Renal cortex interstitium (tissue), 11 donors: ENCODE measurements around the gene HOXA13. TPM values are rescaled to one million over a fixed set of nuclear protein-coding genes. Genes with fewer than 3 reads are reported as not detected.

ENCODE experiments used
- DNase-seq, 11 donors: peaks; one replicate each; pipeline ENCODE4 v3.0.0-alpha.2; 2013; ENCODE audit warnings: low read depth in 9 of 11, low spot score in 4 of 11; ENCODE audit errors: extremely low read depth in 1 of 11
- polyA plus RNA-seq, 3 donors: library from polyadenylated mRNA; unstranded; fragments of 120-200 nt; gene quantifications; one replicate each; pipeline ENCODE4 v1.2.1, GENCODE V29; 2013; ENCODE audit not compliant: insufficient read length in 3 of 3

The HOXA13 gene
- polyA plus RNA-seq, 3 donors, result 0.01 TPM; not detected in 2

GRCh38 chr7:27211084-27211446 lies 11.2 kb upstream of the HOXA13 start:
- DNase-seq, result no peak

DNA sequence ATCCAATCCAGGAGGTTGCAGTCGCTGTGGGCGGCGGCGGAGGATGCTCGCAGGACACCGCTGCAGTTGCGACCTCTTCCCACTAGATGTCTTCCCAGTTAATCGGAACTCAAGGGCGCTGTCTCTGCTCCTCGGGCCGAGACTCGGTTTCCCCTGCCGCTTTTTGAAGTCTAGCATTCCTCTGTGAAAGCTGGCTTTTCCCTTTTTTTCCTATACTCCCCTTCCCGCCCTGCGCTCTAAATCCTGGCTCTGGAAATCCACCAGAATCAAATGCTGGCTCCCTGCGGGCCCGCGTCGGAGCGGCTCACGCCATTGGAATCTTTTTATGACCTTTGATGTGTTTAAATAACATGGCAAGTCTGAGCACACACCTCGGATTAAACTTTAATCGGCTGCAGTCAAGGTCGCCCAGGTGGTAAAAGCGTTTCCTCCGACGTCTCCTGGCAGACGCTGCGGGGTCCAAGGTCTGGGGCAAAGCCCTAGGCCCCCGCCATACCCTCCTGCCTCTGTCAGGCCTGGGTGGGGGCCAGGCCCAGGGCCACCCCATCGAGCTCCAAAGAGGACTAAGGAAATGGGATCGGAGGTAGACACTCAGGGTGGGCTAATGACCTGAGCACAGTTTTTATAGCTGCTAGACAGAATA lies 10.7 kb upstream of the HOXA13 start:
- DNase-seq, result no peak

- DNase-seq, result no peak
Measured at GRCh38 chr7:27209933-27210440, 10.1 kb upstream of the HOXA13 start.

DNA sequence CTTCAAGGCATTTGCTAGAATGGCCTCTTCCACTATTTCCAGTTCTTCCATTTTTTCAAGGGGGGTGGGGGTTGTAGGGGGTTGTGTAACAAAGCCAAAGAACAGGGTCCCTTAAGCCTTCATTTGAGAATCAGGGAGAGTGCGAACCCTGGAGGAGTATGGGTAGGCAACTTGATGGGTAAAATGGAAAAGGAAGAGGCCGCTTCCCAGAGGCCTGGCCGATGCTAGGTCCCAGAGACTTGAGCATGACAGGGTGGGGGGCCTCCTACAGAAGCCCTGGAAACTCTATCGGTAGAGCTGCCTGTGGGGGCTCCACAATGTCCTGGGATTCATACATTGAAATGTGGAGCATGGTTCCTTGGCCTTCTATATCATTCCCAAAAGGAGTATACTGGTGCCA lies 9.1 kb upstream of the HOXA13 start:
- no peak for DNase-seq

DNA sequence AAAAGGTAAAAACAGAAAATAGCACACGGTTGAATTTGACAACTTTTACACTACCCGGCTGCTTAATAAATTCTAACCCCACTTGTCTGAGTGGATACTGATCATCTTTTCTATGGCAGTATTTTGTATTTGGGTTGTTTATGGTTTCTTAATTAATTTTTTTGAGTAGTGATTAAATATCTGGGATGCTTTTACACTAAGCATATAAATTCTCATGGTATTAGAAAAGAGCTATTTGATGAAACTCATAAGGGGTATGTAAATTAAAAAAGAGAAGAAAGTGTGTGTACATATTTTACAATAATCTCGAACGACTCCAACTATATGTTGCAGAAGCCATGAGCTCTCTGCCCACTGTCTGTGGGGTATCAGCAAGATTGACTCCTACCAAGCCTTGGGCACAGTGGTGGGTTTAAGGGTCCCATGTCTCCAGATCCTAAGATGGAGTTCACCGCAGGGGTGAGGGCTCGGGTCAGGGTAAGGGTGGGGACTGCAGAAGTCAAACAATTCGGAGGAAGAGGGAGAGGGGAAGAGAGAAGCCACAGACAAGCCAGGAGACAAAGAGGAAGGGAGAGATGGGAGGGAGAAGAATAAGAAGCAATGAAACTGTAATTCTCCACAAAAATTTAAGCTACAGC lies 7.6 kb upstream of the HOXA13 start:
- no peak for DNase-seq

GRCh38 chr7:27205325-27206280 lies 5.7 kb upstream of the HOXA13 start:
- no peak for DNase-seq

DNA sequence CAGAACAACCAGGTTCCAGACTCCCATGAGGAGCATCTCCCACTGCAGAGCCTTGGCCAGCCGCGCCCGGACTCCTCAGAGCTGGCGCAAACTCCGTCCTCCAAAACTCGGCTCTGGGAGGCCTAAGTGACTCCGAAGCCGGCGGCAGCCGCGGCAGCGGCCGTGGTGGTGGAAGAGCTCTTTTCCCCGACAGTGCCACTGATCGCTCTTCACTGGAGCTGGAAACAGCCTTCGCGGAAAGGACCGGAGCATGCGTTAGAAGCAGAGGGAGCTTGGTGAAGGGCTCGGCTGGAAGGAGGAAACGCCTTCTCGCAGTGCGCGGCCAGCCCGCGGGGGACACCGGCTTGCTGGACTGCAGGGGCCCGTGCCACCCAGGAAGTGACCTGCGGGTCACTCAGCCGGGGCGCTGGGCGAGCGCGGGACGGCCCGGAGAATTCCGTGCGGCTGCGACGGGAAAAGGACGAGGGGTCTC lies 5.0 kb upstream of the HOXA13 start:
- DNase-seq, result no peak

- no peak for DNase-seq
Measured at GRCh38 chr7:27203964-27204594, 4.2 kb upstream of the HOXA13 start.

- DNase-seq, result no peak
Measured at GRCh38 chr7:27203365-27203953, 3.6 kb upstream of the HOXA13 start.

DNA sequence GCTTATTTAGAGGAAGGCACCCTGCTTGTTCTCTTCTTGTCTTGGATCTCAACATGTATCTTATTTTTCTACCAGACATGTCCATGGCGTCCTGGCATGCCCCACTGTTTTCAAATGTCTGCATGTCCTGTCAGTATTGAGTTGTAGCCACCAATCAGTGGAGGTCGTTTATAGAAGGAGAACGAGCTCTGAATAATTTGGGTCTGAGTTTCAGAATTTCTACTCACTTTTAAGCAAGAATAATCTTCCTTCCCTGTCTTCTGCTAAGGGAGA lies 2.9 kb upstream of the HOXA13 start:
- DNase-seq, result no peak

- no peak for DNase-seq
Measured at GRCh38 chr7:27202018-27202861, 2.3 kb upstream of the HOXA13 start.

DNA sequence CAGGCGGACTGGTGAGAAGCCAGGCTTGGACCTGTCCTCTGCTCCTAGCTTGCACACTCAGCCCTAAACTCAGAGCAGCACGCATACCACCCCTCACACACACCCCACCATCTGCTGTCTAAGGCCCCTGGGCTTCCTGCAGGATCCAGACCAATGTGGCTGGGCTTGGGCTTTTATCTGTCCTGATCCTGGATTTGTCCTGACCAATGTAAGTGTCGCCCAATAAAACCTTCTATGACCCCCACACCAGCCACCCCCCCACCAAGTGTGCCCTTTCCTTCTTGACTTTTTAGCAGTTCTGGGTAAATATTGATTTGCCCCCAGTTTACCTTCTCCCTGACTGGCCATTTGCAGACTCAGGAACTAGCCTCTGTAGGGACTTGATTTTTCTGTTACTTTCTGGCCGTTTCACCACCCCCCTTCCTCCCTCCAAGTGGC lies 1.7 kb upstream of the HOXA13 start:
- no peak for DNase-seq

DNA sequence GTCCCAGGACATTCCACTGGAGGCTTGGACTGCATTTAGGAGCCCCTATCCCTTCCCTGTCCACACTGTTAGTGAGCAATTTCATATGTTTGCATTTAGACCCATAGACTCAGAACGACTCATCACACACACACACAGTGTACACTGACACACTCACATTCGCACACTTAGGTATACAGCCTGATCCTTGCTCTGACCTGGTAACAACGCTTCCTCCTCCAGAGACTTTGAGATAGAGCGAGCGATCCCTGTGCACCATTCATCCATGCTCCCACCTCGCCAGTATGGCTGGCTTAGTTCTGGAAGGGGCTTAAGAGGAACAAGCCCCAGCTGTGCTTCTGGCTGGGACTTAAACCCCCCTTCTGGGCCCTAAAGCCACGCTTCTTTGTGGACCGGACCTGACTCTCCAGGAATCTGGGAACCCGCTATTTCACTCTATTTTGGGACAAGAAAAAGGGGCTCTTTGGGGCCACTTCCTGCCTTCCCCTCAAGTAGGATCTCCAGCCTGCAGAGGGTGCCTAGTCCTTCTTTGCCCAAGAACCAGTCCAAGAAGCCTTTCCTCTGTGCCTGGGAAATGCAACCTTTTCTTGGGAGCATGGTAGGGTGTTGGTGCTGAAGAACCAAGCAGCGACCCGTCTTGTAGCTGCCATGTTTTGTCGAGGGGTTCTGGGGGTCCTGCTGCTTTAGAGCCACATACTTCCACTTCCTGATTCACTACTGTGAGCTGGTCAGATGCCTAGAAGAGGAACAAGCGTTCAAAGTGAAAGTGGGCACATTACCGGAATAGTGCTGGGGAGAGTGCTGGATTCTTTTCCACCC lies 1.1 kb upstream of the HOXA13 start:
- no peak for DNase-seq

- DNase-seq, result no peak
Measured at GRCh38 chr7:27198871-27199801, 755 bp downstream of the HOXA13 start.

GRCh38 chr7:27198138-27198841 lies 1.6 kb downstream of the HOXA13 start:
- no peak for DNase-seq
